ENCODE measurements around the gene FPR3. TPM values are rescaled to one million over a fixed set of nuclear protein-coding genes. Genes with fewer than 3 reads are reported as not detected.

Gene FPR3
- total and polyA plus RNA-seq, 9 of the 15 experiments (the other 6 are each of a cell fraction or from before 2014, with no cell fraction given) = 0.08 to 0.51 (median 0.22) TPM; not detected in 1

DNA sequence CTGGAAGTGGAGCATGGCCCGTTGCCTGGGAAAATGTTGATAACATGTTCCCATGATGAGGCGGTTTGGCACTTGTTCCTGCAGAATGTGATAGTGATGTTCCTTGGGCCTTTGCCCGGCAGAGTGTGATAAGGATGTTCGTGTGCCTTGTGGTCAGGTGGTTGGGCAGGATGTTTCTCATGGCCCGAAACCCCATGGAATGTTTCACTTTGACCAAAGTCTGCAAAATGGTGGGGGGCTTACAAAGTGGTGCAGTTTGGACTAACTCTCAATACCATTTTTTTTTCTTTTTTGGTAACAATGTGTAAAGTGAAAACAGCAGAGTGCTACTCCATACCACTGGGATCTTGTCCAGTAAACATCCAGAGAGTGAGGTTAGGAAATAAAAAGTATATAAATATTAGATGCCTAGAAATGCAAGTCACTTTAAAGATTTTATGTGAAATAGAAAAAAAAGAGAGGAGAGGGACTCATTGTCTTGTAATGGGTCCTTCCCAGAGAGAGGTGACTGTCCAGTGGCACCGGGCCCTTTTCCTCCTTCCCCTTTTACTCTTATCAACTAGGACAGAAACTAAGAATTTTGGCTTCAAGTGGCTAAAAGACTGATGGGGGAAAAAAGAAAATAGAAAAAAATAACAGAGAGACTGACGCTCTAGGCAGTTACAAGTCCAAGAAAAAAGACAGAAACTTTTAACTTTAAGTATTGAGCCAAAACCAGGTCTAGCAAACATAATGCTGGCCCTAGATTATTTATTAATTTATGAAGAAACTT, 5.7 kb downstream of the FPR3 start (continued):
- TF ChIP-seq, protein P1, sequence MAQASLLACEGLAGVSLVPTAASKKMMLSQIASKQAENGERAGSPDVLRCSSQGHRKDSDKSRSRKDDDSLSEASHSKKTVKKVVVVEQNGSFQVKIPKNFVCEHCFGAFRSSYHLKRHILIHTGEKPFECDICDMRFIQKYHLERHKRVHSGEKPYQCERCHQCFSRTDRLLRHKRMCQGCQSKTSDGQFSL (CRISPR knock-in tag; IDR thresholded peaks at IDR 0.05) = no peak
- TF ChIP-seq, protein P1 (tag; IDR thresholded peaks at IDR 0.05) = 0 out of 4 replicates have a peak, but pooled peaks of 1 of the 2 experiments have one; percentile 2
- TF ChIP-seq RCOR1 (IDR thresholded peaks at IDR 0.05; ENCODE audit: borderline replicate concordance in 1 of 2, low read depth in 2 of 2, low read length in 2 of 2) (peak; percentile 67 to 94; a peak in 3 of 4 replicates), ZSCAN32 (CRISPR knock-in tag; IDR thresholded peaks at IDR 0.05) (no peak), ZNF444 (CRISPR knock-in tag; IDR thresholded peaks at IDR 0.05) (peak; percentile 28; the same call in 1 of the 2 replicates), MXI1 (IDR thresholded peaks at IDR 0.05; ENCODE audit: low read depth, low read length) (no peak), MAZ (CRISPR knock-in tag; conservative IDR thresholded peaks at IDR 0.05 in 1 of 2, IDR thresholded peaks at IDR 0.05 in 1 of 2) (peak in 1 of 2 experiments; percentile 80; a peak in 2 of 4 replicates), BMI1 (IDR thresholded peaks at IDR 0.05; ENCODE audit: low read length) (no peak), SMARCA5 (IDR thresholded peaks at IDR 0.05) (no peak), ZNF41 (CRISPR knock-in tag; conservative IDR thresholded peaks at IDR 0.05) (0 out of 2 replicates have a peak, but pooled peaks have one; percentile 58), NONO (IDR thresholded peaks at IDR 0.05; ENCODE audit: low read depth in 2 of 2, low read length in 1 of 2) (peak in 1 of 2 experiments; percentile 56; a peak in 1 of 4 replicates), NCOA2 (IDR thresholded peaks at IDR 0.05; ENCODE audit: partially characterized antibody in 2 of 2) (peak; percentile 70 to 79), CBFA2T2 (conservative IDR thresholded peaks at IDR 0.05) (peak; percentile 97), PML (IDR thresholded peaks at IDR 0.05; ENCODE audit: low read length) (peak; percentile 89), SRSF9 (IDR thresholded peaks at IDR 0.05; ENCODE audit: borderline replicate concordance, low read depth, low read length) (no peak), STAG1 (CRISPR knock-in tag; IDR thresholded peaks at IDR 0.05; ENCODE audit: borderline replicate concordance) (no peak), ZFPM2 (CRISPR knock-in tag; IDR thresholded peaks at IDR 0.05) (no peak), HIVEP1 (CRISPR knock-in tag; IDR thresholded peaks at IDR 0.05) (peak; percentile 78; the same call in 1 of the 2 replicates)
- TF ChIP-seq, protein P2, sequence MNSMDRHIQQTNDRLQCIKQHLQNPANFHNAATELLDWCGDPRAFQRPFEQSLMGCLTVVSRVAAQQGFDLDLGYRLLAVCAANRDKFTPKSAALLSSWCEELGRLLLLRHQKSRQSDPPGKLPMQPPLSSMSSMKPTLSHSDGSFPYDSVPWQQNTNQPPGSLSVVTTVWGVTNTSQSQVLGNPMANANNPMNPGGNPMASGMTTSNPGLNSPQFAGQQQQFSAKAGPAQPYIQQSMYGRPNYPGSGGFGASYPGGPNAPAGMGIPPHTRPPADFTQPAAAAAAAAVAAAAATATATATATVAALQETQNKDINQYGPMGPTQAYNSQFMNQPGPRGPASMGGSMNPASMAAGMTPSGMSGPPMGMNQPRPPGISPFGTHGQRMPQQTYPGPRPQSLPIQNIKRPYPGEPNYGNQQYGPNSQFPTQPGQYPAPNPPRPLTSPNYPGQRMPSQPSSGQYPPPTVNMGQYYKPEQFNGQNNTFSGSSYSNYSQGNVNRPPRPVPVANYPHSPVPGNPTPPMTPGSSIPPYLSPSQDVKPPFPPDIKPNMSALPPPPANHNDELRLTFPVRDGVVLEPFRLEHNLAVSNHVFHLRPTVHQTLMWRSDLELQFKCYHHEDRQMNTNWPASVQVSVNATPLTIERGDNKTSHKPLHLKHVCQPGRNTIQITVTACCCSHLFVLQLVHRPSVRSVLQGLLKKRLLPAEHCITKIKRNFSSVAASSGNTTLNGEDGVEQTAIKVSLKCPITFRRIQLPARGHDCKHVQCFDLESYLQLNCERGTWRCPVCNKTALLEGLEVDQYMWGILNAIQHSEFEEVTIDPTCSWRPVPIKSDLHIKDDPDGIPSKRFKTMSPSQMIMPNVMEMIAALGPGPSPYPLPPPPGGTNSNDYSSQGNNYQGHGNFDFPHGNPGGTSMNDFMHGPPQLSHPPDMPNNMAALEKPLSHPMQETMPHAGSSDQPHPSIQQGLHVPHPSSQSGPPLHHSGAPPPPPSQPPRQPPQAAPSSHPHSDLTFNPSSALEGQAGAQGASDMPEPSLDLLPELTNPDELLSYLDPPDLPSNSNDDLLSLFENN (IDR thresholded peaks at IDR 0.05; ENCODE audit: low read depth in 2 of 2, low read length in 2 of 2) = peak in 1 of 2 experiments; percentile 90; a peak in 2 of 4 replicates
- TF ChIP-seq, protein P3, sequence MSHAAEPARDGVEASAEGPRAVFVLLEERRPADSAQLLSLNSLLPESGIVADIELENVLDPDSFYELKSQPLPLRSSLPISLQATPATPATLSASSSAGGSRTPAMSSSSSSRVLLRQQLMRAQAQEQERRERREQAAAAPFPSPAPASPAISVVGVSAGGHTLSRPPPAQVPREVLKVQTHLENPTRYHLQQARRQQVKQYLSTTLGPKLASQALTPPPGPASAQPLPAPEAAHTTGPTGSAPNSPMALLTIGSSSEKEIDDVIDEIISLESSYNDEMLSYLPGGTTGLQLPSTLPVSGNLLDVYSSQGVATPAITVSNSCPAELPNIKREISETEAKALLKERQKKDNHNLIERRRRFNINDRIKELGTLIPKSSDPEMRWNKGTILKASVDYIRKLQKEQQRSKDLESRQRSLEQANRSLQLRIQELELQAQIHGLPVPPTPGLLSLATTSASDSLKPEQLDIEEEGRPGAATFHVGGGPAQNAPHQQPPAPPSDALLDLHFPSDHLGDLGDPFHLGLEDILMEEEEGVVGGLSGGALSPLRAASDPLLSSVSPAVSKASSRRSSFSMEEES (CRISPR knock-in tag; IDR thresholded peaks at IDR 0.05) = peak; percentile 18; the same call in 1 of the 2 replicates
- TF ChIP-seq, protein P4, sequence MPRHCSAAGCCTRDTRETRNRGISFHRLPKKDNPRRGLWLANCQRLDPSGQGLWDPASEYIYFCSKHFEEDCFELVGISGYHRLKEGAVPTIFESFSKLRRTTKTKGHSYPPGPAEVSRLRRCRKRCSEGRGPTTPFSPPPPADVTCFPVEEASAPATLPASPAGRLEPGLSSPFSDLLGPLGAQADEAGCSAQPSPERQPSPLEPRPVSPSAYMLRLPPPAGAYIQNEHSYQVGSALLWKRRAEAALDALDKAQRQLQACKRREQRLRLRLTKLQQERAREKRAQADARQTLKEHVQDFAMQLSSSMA (CRISPR knock-in tag; IDR thresholded peaks at IDR 0.05) = no peak
